ENCODE measurements around the gene STX18. TPM values are rescaled to one million over a fixed set of nuclear protein-coding genes. Genes with fewer than 3 reads are reported as not detected.

Gene STX18
- total and polyA plus RNA-seq, 2 of the 13 experiments (the other 11 are each of a cell fraction or from before 2014, with no cell fraction given): 23.9 to 37.1 TPM

DNA sequence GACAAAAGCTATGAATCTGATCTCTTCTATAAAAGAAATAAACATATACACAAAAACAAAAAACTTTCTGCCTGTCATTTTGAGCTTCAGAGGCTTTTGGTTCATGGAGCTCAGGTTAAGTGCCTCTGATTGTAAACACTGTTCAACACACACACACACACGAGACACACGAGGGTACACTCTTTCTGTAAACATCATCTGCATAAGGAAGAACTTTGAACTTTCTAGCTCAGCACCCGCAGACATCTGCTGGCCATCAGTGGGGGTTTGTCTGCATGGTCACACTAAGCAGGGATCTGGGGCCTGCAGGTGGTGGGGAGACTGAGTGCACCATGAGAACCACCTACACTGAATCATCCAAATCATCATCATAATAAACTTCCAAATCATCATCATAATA is 54.9 kb downstream of the STX18 start (continued):
- peak; percentile 44; the same call in 1 of the 2 replicates for TF ChIP-seq PHF21A (CRISPR knock-in tag; IDR thresholded peaks at IDR 0.05)
- TF ChIP-seq, protein P1, sequence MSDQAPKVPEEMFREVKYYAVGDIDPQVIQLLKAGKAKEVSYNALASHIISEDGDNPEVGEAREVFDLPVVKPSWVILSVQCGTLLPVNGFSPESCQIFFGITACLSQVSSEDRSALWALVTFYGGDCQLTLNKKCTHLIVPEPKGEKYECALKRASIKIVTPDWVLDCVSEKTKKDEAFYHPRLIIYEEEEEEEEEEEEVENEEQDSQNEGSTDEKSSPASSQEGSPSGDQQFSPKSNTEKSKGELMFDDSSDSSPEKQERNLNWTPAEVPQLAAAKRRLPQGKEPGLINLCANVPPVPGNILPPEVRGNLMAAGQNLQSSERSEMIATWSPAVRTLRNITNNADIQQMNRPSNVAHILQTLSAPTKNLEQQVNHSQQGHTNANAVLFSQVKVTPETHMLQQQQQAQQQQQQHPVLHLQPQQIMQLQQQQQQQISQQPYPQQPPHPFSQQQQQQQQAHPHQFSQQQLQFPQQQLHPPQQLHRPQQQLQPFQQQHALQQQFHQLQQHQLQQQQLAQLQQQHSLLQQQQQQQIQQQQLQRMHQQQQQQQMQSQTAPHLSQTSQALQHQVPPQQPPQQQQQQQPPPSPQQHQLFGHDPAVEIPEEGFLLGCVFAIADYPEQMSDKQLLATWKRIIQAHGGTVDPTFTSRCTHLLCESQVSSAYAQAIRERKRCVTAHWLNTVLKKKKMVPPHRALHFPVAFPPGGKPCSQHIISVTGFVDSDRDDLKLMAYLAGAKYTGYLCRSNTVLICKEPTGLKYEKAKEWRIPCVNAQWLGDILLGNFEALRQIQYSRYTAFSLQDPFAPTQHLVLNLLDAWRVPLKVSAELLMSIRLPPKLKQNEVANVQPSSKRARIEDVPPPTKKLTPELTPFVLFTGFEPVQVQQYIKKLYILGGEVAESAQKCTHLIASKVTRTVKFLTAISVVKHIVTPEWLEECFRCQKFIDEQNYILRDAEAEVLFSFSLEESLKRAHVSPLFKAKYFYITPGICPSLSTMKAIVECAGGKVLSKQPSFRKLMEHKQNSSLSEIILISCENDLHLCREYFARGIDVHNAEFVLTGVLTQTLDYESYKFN (CRISPR knock-in tag; conservative IDR thresholded peaks at IDR 0.05): peak; percentile 89
- TF ChIP-seq, protein P2, sequence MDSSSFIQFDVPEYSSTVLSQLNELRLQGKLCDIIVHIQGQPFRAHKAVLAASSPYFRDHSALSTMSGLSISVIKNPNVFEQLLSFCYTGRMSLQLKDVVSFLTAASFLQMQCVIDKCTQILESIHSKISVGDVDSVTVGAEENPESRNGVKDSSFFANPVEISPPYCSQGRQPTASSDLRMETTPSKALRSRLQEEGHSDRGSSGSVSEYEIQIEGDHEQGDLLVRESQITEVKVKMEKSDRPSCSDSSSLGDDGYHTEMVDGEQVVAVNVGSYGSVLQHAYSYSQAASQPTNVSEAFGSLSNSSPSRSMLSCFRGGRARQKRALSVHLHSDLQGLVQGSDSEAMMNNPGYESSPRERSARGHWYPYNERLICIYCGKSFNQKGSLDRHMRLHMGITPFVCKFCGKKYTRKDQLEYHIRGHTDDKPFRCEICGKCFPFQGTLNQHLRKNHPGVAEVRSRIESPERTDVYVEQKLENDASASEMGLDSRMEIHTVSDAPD (CRISPR knock-in tag; IDR thresholded peaks at IDR 0.05): no peak
- TF ChIP-seq, protein P3, sequence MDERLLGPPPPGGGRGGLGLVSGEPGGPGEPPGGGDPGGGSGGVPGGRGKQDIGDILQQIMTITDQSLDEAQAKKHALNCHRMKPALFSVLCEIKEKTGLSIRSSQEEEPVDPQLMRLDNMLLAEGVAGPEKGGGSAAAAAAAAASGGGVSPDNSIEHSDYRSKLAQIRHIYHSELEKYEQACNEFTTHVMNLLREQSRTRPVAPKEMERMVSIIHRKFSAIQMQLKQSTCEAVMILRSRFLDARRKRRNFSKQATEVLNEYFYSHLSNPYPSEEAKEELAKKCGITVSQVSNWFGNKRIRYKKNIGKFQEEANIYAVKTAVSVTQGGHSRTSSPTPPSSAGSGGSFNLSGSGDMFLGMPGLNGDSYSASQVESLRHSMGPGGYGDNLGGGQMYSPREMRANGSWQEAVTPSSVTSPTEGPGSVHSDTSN (CRISPR knock-in tag; IDR thresholded peaks at IDR 0.05): no peak
- TF ChIP-seq MEF2D (CRISPR knock-in tag; IDR thresholded peaks at IDR 0.05): no peak
- TF ChIP-seq U2AF2 (IDR thresholded peaks at IDR 0.05; ENCODE audit: low read depth, low read length): no peak
- no peak for TF ChIP-seq ZNF274 (CRISPR knock-in tag; IDR thresholded peaks at IDR 0.05)
- no peak for TF ChIP-seq DMAP1 (CRISPR knock-in tag; IDR thresholded peaks at IDR 0.05)
- no peak for TF ChIP-seq DNMT3B (CRISPR knock-in tag; conservative IDR thresholded peaks at IDR 0.05)
- TF ChIP-seq, protein P4, sequence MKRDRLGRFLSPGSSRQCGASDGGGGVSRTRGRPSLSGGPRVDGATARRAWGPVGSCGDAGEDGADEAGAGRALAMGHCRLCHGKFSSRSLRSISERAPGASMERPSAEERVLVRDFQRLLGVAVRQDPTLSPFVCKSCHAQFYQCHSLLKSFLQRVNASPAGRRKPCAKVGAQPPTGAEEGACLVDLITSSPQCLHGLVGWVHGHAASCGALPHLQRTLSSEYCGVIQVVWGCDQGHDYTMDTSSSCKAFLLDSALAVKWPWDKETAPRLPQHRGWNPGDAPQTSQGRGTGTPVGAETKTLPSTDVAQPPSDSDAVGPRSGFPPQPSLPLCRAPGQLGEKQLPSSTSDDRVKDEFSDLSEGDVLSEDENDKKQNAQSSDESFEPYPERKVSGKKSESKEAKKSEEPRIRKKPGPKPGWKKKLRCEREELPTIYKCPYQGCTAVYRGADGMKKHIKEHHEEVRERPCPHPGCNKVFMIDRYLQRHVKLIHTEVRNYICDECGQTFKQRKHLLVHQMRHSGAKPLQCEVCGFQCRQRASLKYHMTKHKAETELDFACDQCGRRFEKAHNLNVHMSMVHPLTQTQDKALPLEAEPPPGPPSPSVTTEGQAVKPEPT (CRISPR knock-in tag; IDR thresholded peaks at IDR 0.05; ENCODE audit: low read depth): no peak
- TF ChIP-seq ZNF225 (CRISPR knock-in tag; IDR thresholded peaks at IDR 0.05): no peak
- no peak for TF ChIP-seq CCDC6 (CRISPR knock-in tag; IDR thresholded peaks at IDR 0.05)
- TF ChIP-seq, protein P5, sequence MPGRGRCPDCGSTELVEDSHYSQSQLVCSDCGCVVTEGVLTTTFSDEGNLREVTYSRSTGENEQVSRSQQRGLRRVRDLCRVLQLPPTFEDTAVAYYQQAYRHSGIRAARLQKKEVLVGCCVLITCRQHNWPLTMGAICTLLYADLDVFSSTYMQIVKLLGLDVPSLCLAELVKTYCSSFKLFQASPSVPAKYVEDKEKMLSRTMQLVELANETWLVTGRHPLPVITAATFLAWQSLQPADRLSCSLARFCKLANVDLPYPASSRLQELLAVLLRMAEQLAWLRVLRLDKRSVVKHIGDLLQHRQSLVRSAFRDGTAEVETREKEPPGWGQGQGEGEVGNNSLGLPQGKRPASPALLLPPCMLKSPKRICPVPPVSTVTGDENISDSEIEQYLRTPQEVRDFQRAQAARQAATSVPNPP (CRISPR knock-in tag; IDR thresholded peaks at IDR 0.05): no peak
- no peak for TF ChIP-seq ETV5 (CRISPR knock-in tag; IDR thresholded peaks at IDR 0.05; ENCODE audit: borderline replicate concordance)
- TF ChIP-seq NFIC (IDR thresholded peaks at IDR 0.05; ENCODE audit: low read length): no peak
- TF ChIP-seq, protein P6, sequence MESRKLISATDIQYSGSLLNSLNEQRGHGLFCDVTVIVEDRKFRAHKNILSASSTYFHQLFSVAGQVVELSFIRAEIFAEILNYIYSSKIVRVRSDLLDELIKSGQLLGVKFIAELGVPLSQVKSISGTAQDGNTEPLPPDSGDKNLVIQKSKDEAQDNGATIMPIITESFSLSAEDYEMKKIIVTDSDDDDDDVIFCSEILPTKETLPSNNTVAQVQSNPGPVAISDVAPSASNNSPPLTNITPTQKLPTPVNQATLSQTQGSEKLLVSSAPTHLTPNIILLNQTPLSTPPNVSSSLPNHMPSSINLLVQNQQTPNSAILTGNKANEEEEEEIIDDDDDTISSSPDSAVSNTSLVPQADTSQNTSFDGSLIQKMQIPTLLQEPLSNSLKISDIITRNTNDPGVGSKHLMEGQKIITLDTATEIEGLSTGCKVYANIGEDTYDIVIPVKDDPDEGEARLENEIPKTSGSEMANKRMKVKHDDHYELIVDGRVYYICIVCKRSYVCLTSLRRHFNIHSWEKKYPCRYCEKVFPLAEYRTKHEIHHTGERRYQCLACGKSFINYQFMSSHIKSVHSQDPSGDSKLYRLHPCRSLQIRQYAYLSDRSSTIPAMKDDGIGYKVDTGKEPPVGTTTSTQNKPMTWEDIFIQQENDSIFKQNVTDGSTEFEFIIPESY (CRISPR knock-in tag; IDR thresholded peaks at IDR 0.05): no peak
- no peak for TF ChIP-seq NPAS2 (CRISPR knock-in tag; IDR thresholded peaks at IDR 0.05; ENCODE audit: borderline replicate concordance)
- no peak for TF ChIP-seq KLF6 (CRISPR knock-in tag; IDR thresholded peaks at IDR 0.05)
- TF ChIP-seq CBX5 (CRISPR knock-in tag; IDR thresholded peaks at IDR 0.05; ENCODE audit: borderline replicate concordance): peak; percentile 47; the same call in 1 of the 2 replicates

Measured in HepG2 (cell line).